ENCODE results near the gene NLGN1. TPM values are rescaled to one million over a fixed set of nuclear protein-coding genes. Genes with fewer than 3 reads are reported as not detected.

NLGN1 gene
- total and polyA plus RNA-seq, 9 of the 15 experiments (the other 6 are each of a cell fraction or from before 2014, with no cell fraction given), result under 0.01 to 0.01 TPM; not detected in 7

- intact Hi-C loops (cut with micrococcal nuclease) (no loop called here), in situ Hi-C loops (cut with MboI) (no loop called here)
- Histone ChIP-seq H3K4me3 (no peak overlapping the region), H3K79me2 (ENCODE audit: control insufficient read depth, insufficient read depth, low read length) (no peaks in the 10 kb centered on the region), H3K4me1 (replicated peaks in 1 of 2; ENCODE audit: control insufficient read depth in 2 of 2, insufficient read depth in 2 of 2, low read length in 2 of 2) (no peaks in the 10 kb centered on the region), H2AFZ (ENCODE audit: low read depth, low read length) (no peak overlapping the region), H3K27ac (ENCODE audit: extremely low read depth, low read depth, low read length) (no peak overlapping the region), H3K4me2 (ENCODE audit: insufficient read depth, low read length) (no peak overlapping the region), H3K9me3 (replicated peaks; ENCODE audit: control insufficient read depth, insufficient read depth, low read depth, low read length) (no peaks in the 10 kb centered on the region), H3K9ac (ENCODE audit: insufficient read depth in 1 of 2, low read depth in 2 of 2, low read length in 2 of 2) (no peak overlapping the region), H3K36me3 (ENCODE audit: control insufficient read depth, insufficient read depth, low read length) (no peaks in the 10 kb centered on the region), H3K9me1 (ENCODE audit: control insufficient read depth, insufficient read depth, low read length) (no peaks in the 10 kb centered on the region), H3K27me3 (ENCODE audit: control insufficient read depth in 2 of 2, insufficient read depth in 2 of 2, low read length in 2 of 2) (no peaks in the 10 kb centered on the region), H4K20me1 (replicated peaks; ENCODE audit: control insufficient read depth, insufficient read depth, low read length) (no peaks in the 10 kb centered on the region)
- DNase-seq (ENCODE audit: extremely low read depth in 1 of 4, low spot score in 3 of 4), result no peak
- no peak for ATAC-seq
- no peak for FAIRE-seq
- 3% methylated on average over 2 of the region's 2 CpGs for WGBS (ENCODE audit: insufficient coverage, low coverage, missing lambda C conversion rate)
- ChIA-PET CTCF (ENCODE audit: low intra/inter-chr PET ratio) (no interaction called here), POLR2A (no interaction called here)
- BruUV-seq (replicated peaks), result no TSS peak
- no peak for TF ChIP-seq KDM2B (CRISPR knock-in tag; IDR thresholded peaks at IDR 0.05)
- TF ChIP-seq ZNF224 (CRISPR knock-in tag; IDR thresholded peaks at IDR 0.05), result no peak
- no peak for TF ChIP-seq ATF4 (CRISPR knock-in tag; IDR thresholded peaks at IDR 0.05)
- TF ChIP-seq TAL1 (IDR thresholded peaks at IDR 0.05), result no peak
- TF ChIP-seq ELK3 (CRISPR knock-in tag; IDR thresholded peaks at IDR 0.05), result no peak
- no peak for TF ChIP-seq ZNF121 (CRISPR knock-in tag; conservative IDR thresholded peaks at IDR 0.05)
- TF ChIP-seq PRPF4 (IDR thresholded peaks at IDR 0.05; ENCODE audit: insufficient read depth, low read depth, low read length, poor library complexity, severe bottlenecking), result no peak
- no peak for TF ChIP-seq NCOA4 (IDR thresholded peaks at IDR 0.05; ENCODE audit: partially characterized antibody)
- TF ChIP-seq E4F1 (CRISPR knock-in tag; IDR thresholded peaks at IDR 0.05; ENCODE audit: borderline replicate concordance), result no peak
- no peak for TF ChIP-seq RB1 (IDR thresholded peaks at IDR 0.05; ENCODE audit: low read depth)
- no peak for TF ChIP-seq ZNF778 (CRISPR knock-in tag; IDR thresholded peaks at IDR 0.05)
- no peak for TF ChIP-seq CAMTA2 (CRISPR knock-in tag; conservative IDR thresholded peaks at IDR 0.05)
- no peak for TF ChIP-seq ZNF133 (CRISPR knock-in tag; IDR thresholded peaks at IDR 0.05)
- no peak for TF ChIP-seq FOXJ2 (tag; IDR thresholded peaks at IDR 0.05)
- TF ChIP-seq ZNF75A (CRISPR knock-in tag; IDR thresholded peaks at IDR 0.05), result no peak
- no peak for TF ChIP-seq SNAPC5 (CRISPR knock-in tag; IDR thresholded peaks at IDR 0.05)
- no peak for TF ChIP-seq SETDB1 (IDR thresholded peaks at IDR 0.05; ENCODE audit: low read length)
- TF ChIP-seq E2F6 (IDR thresholded peaks at IDR 0.05; ENCODE audit: borderline replicate concordance in 1 of 2, extremely low read depth in 1 of 2, insufficient read depth in 1 of 2, insufficient read length in 1 of 2, low read depth in 1 of 2, low read length in 1 of 2, poor library complexity in 1 of 2, severe bottlenecking in 1 of 2), result no peak
- TF ChIP-seq SMC3 (conservative IDR thresholded peaks at IDR 0.05; ENCODE audit: insufficient read depth, low read depth, low read length), result no peak
Observed at GRCh38 chr3:174315225-174315624, 917.7 kb downstream of the NLGN1 start.
